ENCODE measurements around the gene NKX2-4. TPM values are rescaled to one million over a fixed set of nuclear protein-coding genes. Genes with fewer than 3 reads are reported as not detected.

The NKX2-4 gene
- total RNA-seq, 1 experiment from 2014 or later, result not detected

DNA sequence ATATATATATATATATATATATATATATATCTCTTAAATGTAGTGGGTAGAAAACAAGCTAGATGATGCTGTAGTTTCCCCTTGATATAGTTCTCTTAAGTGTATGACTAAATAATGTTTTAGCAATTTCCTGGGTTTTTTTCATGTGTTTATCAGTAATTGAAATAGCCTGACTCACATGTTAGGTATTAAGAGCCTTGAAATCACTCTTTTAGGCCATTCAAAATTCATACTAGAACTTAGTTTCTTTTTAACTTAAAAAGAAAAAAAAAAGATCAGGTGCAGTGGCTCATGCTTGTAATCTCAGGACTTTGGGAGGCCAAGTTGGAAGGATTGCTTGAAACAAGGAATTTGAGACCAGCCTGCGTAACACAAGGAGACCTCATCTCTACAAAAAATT is 44.1 kb downstream of the NKX2-4 start:
- Mint-ChIP-seq H3K4me3 (ENCODE audit: low read depth, unreplicated experiment) (no peak overlapping the region), H3K36me3 (ENCODE audit: insufficient read depth, unreplicated experiment) (no peaks in the 10 kb centered on the region), H3K4me1 (ENCODE audit: low read depth, unreplicated experiment) (no peaks in the 10 kb centered on the region), H3K27me3 (ENCODE audit: unreplicated experiment) (no peaks in the 10 kb centered on the region), H3K9me3 (ENCODE audit: low read depth, unreplicated experiment) (no peaks in the 10 kb centered on the region), H3K27ac (ENCODE audit: unreplicated experiment) (no peak overlapping the region)
- intact Hi-C loops (cut with micrococcal nuclease; ENCODE audit: unreplicated experiment), result no loop called here
- CTCF ChIA-PET, result no interaction called here
- BruUV-seq (replicated peaks), result no TSS peak
- DNase-seq, result no peak
- TF ChIP-seq, protein P1, sequence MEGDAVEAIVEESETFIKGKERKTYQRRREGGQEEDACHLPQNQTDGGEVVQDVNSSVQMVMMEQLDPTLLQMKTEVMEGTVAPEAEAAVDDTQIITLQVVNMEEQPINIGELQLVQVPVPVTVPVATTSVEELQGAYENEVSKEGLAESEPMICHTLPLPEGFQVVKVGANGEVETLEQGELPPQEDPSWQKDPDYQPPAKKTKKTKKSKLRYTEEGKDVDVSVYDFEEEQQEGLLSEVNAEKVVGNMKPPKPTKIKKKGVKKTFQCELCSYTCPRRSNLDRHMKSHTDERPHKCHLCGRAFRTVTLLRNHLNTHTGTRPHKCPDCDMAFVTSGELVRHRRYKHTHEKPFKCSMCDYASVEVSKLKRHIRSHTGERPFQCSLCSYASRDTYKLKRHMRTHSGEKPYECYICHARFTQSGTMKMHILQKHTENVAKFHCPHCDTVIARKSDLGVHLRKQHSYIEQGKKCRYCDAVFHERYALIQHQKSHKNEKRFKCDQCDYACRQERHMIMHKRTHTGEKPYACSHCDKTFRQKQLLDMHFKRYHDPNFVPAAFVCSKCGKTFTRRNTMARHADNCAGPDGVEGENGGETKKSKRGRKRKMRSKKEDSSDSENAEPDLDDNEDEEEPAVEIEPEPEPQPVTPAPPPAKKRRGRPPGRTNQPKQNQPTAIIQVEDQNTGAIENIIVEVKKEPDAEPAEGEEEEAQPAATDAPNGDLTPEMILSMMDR (IDR thresholded peaks at IDR 0.05; ENCODE audit: unreplicated experiment), result no peak

DNA sequence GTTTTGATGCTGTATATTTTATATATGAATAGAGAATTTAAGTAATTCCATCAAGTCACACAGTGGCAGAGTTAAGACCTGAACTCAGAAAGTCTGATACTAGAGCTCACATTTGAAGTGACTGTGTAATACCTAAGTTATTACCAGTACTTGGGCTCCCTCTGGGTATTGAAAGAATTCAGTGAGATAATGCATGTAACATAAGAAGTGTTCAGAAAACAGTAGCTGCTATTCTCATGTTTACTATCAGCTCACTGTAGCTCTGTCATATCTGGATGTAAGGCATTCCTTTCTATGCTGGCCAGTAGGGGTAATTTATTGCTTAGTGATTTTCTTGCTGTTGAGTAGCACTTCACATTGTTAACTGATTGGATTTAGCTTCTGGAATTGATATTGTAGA is 44.6 kb downstream of the NKX2-4 start:
- intact Hi-C loops (cut with micrococcal nuclease; ENCODE audit: unreplicated experiment), result no loop called here
- no peak overlapping the region for H3K27ac Mint-ChIP-seq (ENCODE audit: unreplicated experiment)
- H3K4me1 Mint-ChIP-seq (ENCODE audit: low read depth, unreplicated experiment), result no peaks in the 10 kb centered on the region

More for the DNA sequence above, 44.6 kb downstream of the NKX2-4 start:
- BruUV-seq (replicated peaks), result no TSS peak
- Mint-ChIP-seq H3K27me3 (ENCODE audit: unreplicated experiment) (no peaks in the 10 kb centered on the region), H3K36me3 (ENCODE audit: insufficient read depth, unreplicated experiment) (no peaks in the 10 kb centered on the region), H3K4me3 (ENCODE audit: low read depth, unreplicated experiment) (no peak overlapping the region), H3K9me3 (ENCODE audit: low read depth, unreplicated experiment) (no peaks in the 10 kb centered on the region)
- no peak for DNase-seq
- CTCF ChIA-PET, result no interaction called here
- TF ChIP-seq, protein P1 (IDR thresholded peaks at IDR 0.05; ENCODE audit: unreplicated experiment), result no peak

Other genes with a start within 250 kb of the NKX2-4 start
- gene XRN2, start 94.2 kb downstream of the NKX2-4 start, total RNA-seq (2022), result 23.4 and 24.7 TPM in 2 replicates
- gene NKX2-2, start 116.5 kb upstream of the NKX2-4 start, total RNA-seq (2022), result not detected in 2 replicates